OCI-LY7 (cell line): Measurements from ENCODE around the gene PAQR4. TPM values are rescaled to one million over a fixed set of nuclear protein-coding genes. Genes with fewer than 3 reads are reported as not detected.

ENCODE experiments used
- BruUV-seq: library from RNA; stranded (reverse); fragments of 400-500 nt; replicated peaks from 2 replicates; lab custom pipeline; 2021; lab: Mats Ljungman, UMichigan
- CTCF ChIA-PET: fragments of 300-600 bp; sonication (Branson Sonifier 250); formaldehyde crosslinking; loops from one replicate; lab custom pipeline; 2022; ENCODE audit warnings: antibody characterized with exemption; ENCODE audit not compliant: unreplicated experiment; lab: Charles Lee
- POLR2A ChIA-PET: fragments of 300-600 bp; sonication (Branson Sonifier 250); formaldehyde crosslinking; loops from one replicate; lab custom pipeline; 2022; ENCODE audit warnings: antibody characterized with exemption; lab: Charles Lee
- DNase-seq: peaks from one replicate; pipeline ENCODE4 v3.0.0-alpha.2; 2015; ENCODE audit warnings: low spot score
- H2AFZ ChIP-seq: fragments of 200-600 bp; sonication (generic), shearing (Covaris generic); 2 replicates; pipeline ENCODE4 v1.6.1; 2014; ENCODE audit warnings: mild to moderate bottlenecking, antibody characterized with exemption, low read length, moderate library complexity
- H3K27ac ChIP-seq: fragments of 200-600 bp; sonication (generic); 2 replicates; pipeline ENCODE4 v1.5.1; 2014; ENCODE audit warnings: mixed run types, low read depth, mild to moderate bottlenecking, moderate library complexity, low read length, inconsistent platforms; ENCODE audit not compliant: poor library complexity, severe bottlenecking
- H3K36me3 ChIP-seq: fragments of 200-600 bp; sonication (generic); 2 replicates; pipeline ENCODE4 v1.6.1; 2014; ENCODE audit warnings: mild to moderate bottlenecking, antibody characterized with exemption, low read length, moderate library complexity, mixed read lengths; ENCODE audit not compliant: insufficient read depth
- H3K4me1 ChIP-seq: fragments of 200-600 bp; sonication (generic); 2 replicates; pipeline ENCODE4 v1.5.1; 2014; ENCODE audit warnings: mild to moderate bottlenecking, low read length; ENCODE audit not compliant: insufficient read depth, poor library complexity, severe bottlenecking
- H3K4me2 ChIP-seq: fragments of 200-600 bp; sonication (generic); 2 replicates; pipeline ENCODE4 v1.6.1; 2014; ENCODE audit warnings: mild to moderate bottlenecking, low read length
- H3K4me3 ChIP-seq: fragments of 200-600 bp; sonication (generic); 2 replicates; pipeline ENCODE4 v1.5.1; 2014; ENCODE audit warnings: mild to moderate bottlenecking, low read depth, low read length; ENCODE audit not compliant: poor library complexity, severe bottlenecking
- H3K79me2 ChIP-seq: fragments of 200-600 bp; sonication (generic); 2 replicates; pipeline ENCODE4 v1.6.1; 2016; ENCODE audit warnings: low read depth, mild to moderate bottlenecking, low read length, moderate library complexity, mixed read lengths; ENCODE audit not compliant: insufficient read depth
- H3K9me2 ChIP-seq: fragments of 200-600 bp; sonication (generic); 2 replicates; pipeline ENCODE4 v1.6.1; 2016; ENCODE audit warnings: mild to moderate bottlenecking, low read length, mixed read lengths; ENCODE audit not compliant: insufficient read depth
- H3K9me3 ChIP-seq: fragments of 200-600 bp; sonication (generic); 2 replicates; pipeline ENCODE4 v1.6.1; 2014; ENCODE audit warnings: mild to moderate bottlenecking, mixed run types, low read length, mixed read lengths
- H4K20me1 ChIP-seq: fragments of 200-600 bp; sonication (generic); 2 replicates; pipeline ENCODE4 v1.6.1; 2014; ENCODE audit warnings: mild to moderate bottlenecking, antibody characterized with exemption, low read length, moderate library complexity, mixed read lengths; ENCODE audit not compliant: insufficient read depth
- CTCF ChIP-seq: fragments of 200-600 bp; sonication (generic); conservative IDR thresholded peaks from 2 replicates; pipeline ENCODE4 v1.5.1; 2014; ENCODE audit warnings: mild to moderate bottlenecking, antibody characterized with exemption, low read length, moderate library complexity, mixed read lengths
- EZH2phosphoT487 ChIP-seq: fragments of 200-600 bp; sonication (generic); IDR thresholded peaks from 2 replicates; pipeline ENCODE4 v1.6.1; 2018; ENCODE audit warnings: low read depth, borderline replicate concordance, mild to moderate bottlenecking, mixed run types, antibody characterized with exemption, low read length, moderate library complexity, mixed read lengths
- intact Hi-C: fragments of 100-400 bp; cut with micrococcal nuclease; formaldehyde crosslinking; loops from one replicate; pipeline ENCODE4 v1.10.0; 2022; ENCODE audit not compliant: unreplicated experiment
- total RNA-seq, 2 experiments: library from RNA; depleted of rRNA in 1 of 2; stranded (reverse); fragments of >200 nt in 1 of 2; shearing (Covaris generic) in 1 of 2; gene quantifications; 2 replicates each; pipeline ENCODE4 v1.2.3, GENCODE V29; 2014 to 2022

PAQR4 gene
- total RNA-seq, 2 experiments from 2014 or later = 49.1 to 59.7 TPM

DNA sequence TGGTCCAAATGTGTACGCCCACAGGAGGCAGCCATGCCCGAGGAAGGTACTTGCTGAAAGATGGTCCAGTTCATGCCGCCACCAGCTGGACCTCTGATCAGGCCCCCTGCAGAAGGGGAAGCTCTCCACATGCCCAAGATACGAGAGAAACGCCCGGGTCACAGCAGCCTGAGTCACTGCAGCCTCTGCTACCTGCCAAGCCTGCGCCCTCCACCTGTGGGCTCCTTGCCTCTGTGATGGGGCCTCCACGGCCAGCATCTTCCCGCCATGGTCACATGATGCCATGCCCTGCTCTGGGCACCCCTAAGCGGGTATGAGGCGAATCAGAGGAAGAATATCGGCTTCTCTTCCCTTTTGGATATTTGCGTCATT, 18.8 kb upstream of the PAQR4 start:
- ChIA-PET POLR2A (no interaction called here), CTCF (no interaction called here)
- H3K4me1 ChIP-seq = peaks cover 33% of the 10 kb centered on the region
- H2AFZ ChIP-seq = no peak overlapping the region
- no peak overlapping the region for H3K4me3 ChIP-seq
- H3K27ac ChIP-seq = no peak overlapping the region
- intact Hi-C loops = no loop called here
- DNase-seq = no peak
- H3K36me3 ChIP-seq = no peaks in the 10 kb centered on the region
- H3K9me3 ChIP-seq = no peaks in the 10 kb centered on the region
- no peaks in the 10 kb centered on the region for H4K20me1 ChIP-seq
- no peaks in the 10 kb centered on the region for H3K9me2 ChIP-seq
- BruUV-seq = no TSS peak
- H3K79me2 ChIP-seq = no peaks in the 10 kb centered on the region
- H3K4me2 ChIP-seq = no peak overlapping the region
- no peak for TF ChIP-seq EZH2phosphoT487
- no peak for TF ChIP-seq CTCF

- TF ChIP-seq EZH2phosphoT487 (no peak), CTCF (no peak)
- CTCF ChIA-PET = no interaction called here
These were observed 18.4 kb upstream of the PAQR4 start for GRCh38 chr16:2950773-2951172.

DNA sequence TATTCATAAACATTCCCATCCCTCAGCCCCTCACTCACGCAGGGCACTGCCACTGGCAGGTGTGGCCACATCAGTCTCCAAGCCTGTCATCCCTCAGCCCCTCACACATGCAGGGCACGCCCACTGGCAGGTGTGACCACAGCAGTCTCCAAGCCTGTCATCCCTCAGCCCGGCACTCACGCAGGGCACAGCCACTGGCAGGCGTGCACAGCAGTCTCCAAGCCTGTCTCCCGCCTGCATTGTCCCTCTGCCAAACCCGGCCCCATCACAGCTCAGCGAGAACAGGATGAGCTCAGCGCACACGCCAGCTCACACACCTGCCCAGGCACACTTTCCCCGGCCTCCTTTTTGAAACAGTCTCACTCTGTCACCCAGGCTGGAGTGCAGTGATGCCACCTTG, 16.5 kb upstream of the PAQR4 start:
- TF ChIP-seq EZH2phosphoT487 = no peak
- no peak for TF ChIP-seq CTCF
- CTCF ChIA-PET = no interaction called here
- POLR2A ChIA-PET = interaction anchor here (0.6 to 0.7 kb wide), 2 partner anchors 17 to 23 kb away, joined by 3 read pairs; partner anchors contain the start of gene PAQR4

More at GRCh38 chr16:2950773-2951172, 18.4 kb upstream of the PAQR4 start:
- no TSS peak for BruUV-seq
- Histone ChIP-seq H3K79me2 (no peaks in the 10 kb centered on the region), H2AFZ (no peak overlapping the region), H3K4me2 (no peak overlapping the region), H3K36me3 (no peaks in the 10 kb centered on the region), H3K4me1 (peaks cover 37% of the 10 kb centered on the region), H3K4me3 (no peak overlapping the region), H3K9me3 (no peaks in the 10 kb centered on the region), H3K27ac (no peak overlapping the region), H4K20me1 (no peaks in the 10 kb centered on the region), H3K9me2 (no peaks in the 10 kb centered on the region)
- intact Hi-C loops = no loop called here
- DNase-seq = no peak
- POLR2A ChIA-PET = no interaction called here

More for the DNA sequence above, 16.5 kb upstream of the PAQR4 start:
- Histone ChIP-seq H3K79me2 (no peaks in the 10 kb centered on the region), H3K9me3 (no peaks in the 10 kb centered on the region), H4K20me1 (no peaks in the 10 kb centered on the region), H3K27ac (no peak overlapping the region), H3K9me2 (no peaks in the 10 kb centered on the region), H3K36me3 (no peaks in the 10 kb centered on the region), H3K4me3 (no peak overlapping the region), H3K4me2 (peak overlapping the region; percentile 36), H3K4me1 (peaks cover 43% of the 10 kb centered on the region), H2AFZ (no peak overlapping the region)
- intact Hi-C loops = no loop called here
- no TSS peak for BruUV-seq
- DNase-seq = no peak
